ENCODE data around the gene GJD3.

The GJD3 gene

DNA sequence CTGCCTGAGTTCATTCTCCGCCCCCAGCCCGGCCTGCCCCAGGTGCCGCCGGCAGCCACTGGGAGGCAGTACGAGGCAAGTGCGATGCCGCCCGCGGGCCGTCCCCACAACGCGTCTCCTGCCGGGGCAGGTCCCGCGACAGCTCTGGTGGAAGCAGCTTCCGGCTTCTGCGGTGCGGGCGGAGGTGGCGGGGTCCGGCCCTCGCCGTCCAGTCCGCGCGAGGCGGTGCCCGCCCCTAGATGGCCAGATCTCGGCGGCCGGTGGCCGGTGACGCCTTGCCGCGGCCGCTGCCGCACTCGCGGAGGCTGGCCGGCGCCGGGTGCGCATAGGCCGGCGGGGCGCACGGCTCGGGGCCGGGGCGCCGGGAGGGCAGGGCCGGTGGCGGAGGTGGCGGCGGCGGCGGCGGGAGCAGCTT, 1.8 kb downstream of the GJD3 start:
- H3K36me3 ChIP-seq (ENCODE audit: control insufficient read depth, insufficient read depth, low read length) = no peaks in the 10 kb centered on the region
- H3K56ac ChIP-seq (ENCODE audit: low read length) = peak overlapping the region; percentile 86
- H4K5ac ChIP-seq (ENCODE audit: low read length) = no peak overlapping the region
- H3K4me2 ChIP-seq (ENCODE audit: low read length) = peak overlapping the region; percentile 61
- peak overlapping the region; percentile 54 for H3K9ac ChIP-seq (ENCODE audit: low read length)
- no peak overlapping the region for H3K23ac ChIP-seq (ENCODE audit: low read length)
- H2BK15ac ChIP-seq (replicated peaks; ENCODE audit: low read depth) = no peak overlapping the region
- no peak overlapping the region for H3K4ac ChIP-seq (ENCODE audit: low read depth, low read length)
- no peak overlapping the region for H2AK5ac ChIP-seq (ENCODE audit: low read length)
- no peaks in the 10 kb centered on the region for H3K79me1 ChIP-seq (ENCODE audit: low read length)
- no peak overlapping the region for H4K8ac ChIP-seq (ENCODE audit: low read depth, low read length)
- WGBS (ENCODE audit: extremely low coverage, insufficient coverage, low lambda C conversion rate) = no CpG with 5 or more reads among the region's 58 CpGs
- no peak overlapping the region for H3K27ac ChIP-seq (ENCODE audit: low read depth, low read length)
- no peaks in the 10 kb centered on the region for H3K79me2 ChIP-seq (ENCODE audit: control insufficient read depth, insufficient read depth, low read length)
- no peak overlapping the region for H3K18ac ChIP-seq (ENCODE audit: low read length)
- H2BK120ac ChIP-seq (ENCODE audit: low read depth, low read length) = no peak overlapping the region
- H3K4me1 ChIP-seq (ENCODE audit: control insufficient read depth, low read depth, low read length) = no peaks in the 10 kb centered on the region
- peak; percentile 91 for DNase-seq
- H3K4me3 ChIP-seq (ENCODE audit: low read length) = no peak overlapping the region
- peaks cover 4% of the 10 kb centered on the region for H3K27me3 ChIP-seq (ENCODE audit: insufficient read depth, low read length, poor library complexity)
- H2BK5ac ChIP-seq (ENCODE audit: low read length) = no peak overlapping the region

DNA sequence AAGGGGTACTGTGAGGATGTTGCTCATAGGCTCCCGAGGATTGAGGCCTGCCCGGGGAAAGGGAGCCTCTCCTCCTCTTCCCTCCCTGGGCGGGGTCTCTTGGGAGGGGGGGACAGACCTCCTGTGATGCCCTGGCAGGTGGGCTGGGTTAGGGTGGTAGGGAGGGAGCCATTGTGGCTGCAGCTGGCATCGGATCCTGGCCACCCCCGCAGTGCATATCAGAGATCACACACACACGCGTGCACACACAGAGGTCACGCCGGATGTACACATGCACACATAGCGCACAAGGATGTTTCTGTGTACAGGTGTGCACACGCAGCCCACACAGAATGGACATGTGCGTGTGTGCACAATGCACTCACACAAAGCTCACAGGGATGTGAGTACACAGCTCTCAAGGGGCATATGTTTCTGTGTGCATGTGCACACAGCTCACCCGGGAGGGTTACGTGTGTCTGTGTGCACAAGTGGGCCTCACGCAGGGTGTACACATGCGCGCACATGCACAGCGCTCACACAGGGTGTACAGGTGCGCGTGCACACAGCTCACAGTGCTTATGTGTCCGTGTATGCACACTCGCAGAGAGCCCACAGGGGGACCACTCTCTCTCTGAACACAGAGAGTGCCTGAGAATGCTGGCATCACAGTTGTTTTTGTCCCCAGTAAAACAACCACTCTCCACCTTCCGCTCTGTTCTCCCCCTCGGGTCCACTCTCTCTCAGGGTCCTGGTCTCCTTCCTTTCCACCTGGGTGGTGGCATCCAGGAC, 2.4 kb downstream of the GJD3 start:
- Histone ChIP-seq H3K4ac (ENCODE audit: low read depth, low read length) (no peak overlapping the region), H2BK5ac (ENCODE audit: low read length) (no peak overlapping the region), H2BK120ac (ENCODE audit: low read depth, low read length) (no peak overlapping the region), H2BK15ac (replicated peaks; ENCODE audit: low read depth) (no peak overlapping the region), H3K23ac (ENCODE audit: low read length) (no peak overlapping the region), H3K27ac (ENCODE audit: low read depth, low read length) (no peak overlapping the region), H3K36me3 (ENCODE audit: control insufficient read depth, insufficient read depth, low read length) (no peaks in the 10 kb centered on the region), H3K4me3 (ENCODE audit: low read length) (no peak overlapping the region), H3K18ac (ENCODE audit: low read length) (no peak overlapping the region), H3K4me2 (ENCODE audit: low read length) (no peak overlapping the region), H4K8ac (ENCODE audit: low read depth, low read length) (no peak overlapping the region), H2AK5ac (ENCODE audit: low read length) (no peak overlapping the region), H4K5ac (ENCODE audit: low read length) (no peak overlapping the region), H3K79me2 (ENCODE audit: control insufficient read depth, insufficient read depth, low read length) (no peaks in the 10 kb centered on the region), H3K79me1 (ENCODE audit: low read length) (no peaks in the 10 kb centered on the region), H3K9ac (ENCODE audit: low read length) (no peak overlapping the region), H3K56ac (ENCODE audit: low read length) (no peak overlapping the region), H3K27me3 (ENCODE audit: insufficient read depth, low read length, poor library complexity) (peaks cover 4% of the 10 kb centered on the region), H3K4me1 (ENCODE audit: control insufficient read depth, low read depth, low read length) (no peaks in the 10 kb centered on the region)
- WGBS (ENCODE audit: extremely low coverage, insufficient coverage, low lambda C conversion rate) = no CpG with 5 or more reads among the region's 24 CpGs
- DNase-seq = no peak

DNA sequence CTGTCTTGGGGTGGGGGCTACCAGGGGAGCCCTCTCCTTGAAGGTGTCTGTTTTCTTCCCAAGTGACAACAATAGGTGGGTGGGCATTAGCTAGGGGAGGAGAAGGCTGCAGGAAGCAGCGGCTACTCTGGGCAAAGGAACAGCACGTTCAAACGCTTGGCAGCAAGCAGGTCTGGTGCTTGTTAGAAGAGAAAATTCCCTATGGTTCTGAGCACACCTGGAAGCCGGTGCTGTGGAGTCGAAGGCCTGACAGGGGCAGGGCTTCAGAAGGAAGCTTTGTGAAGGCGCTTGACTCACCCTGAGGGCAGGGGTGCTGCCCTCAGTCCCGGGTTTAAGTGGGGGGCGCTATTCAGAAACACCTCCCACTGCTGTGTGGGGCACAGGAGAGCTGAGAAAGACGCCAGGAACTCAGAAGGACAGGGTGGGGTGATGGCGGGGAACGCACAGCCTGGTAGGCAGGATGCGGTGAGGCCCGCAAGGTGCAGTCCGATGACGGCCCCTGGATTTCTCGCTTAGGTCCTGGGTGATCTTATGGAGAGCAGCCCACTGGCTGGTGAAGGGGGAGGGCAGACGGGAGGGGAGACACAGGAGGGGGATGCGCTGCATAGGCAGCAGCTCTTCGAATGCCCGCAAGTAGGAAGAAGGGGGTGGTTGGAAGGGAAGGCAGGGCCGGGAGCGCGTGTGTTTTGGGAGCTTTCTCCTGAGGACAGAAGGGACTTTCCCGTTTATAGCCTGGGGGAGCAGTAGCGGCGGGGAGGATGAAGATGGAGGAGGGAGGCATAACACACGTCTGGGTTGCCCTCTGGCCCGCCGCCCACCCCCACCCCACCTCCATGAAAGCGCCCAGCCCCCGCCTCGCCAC, 3.2 kb downstream of the GJD3 start:
- Histone ChIP-seq H3K4me2 (ENCODE audit: low read length) (no peak overlapping the region), H2BK5ac (ENCODE audit: low read length) (no peak overlapping the region), H3K79me1 (ENCODE audit: low read length) (no peaks in the 10 kb centered on the region), H3K23ac (ENCODE audit: low read length) (no peak overlapping the region), H3K36me3 (ENCODE audit: control insufficient read depth, insufficient read depth, low read length) (no peaks in the 10 kb centered on the region), H4K8ac (ENCODE audit: low read depth, low read length) (no peak overlapping the region), H4K5ac (ENCODE audit: low read length) (no peak overlapping the region), H3K18ac (ENCODE audit: low read length) (no peak overlapping the region), H3K9ac (ENCODE audit: low read length) (no peak overlapping the region), H3K79me2 (ENCODE audit: control insufficient read depth, insufficient read depth, low read length) (no peaks in the 10 kb centered on the region), H2BK120ac (ENCODE audit: low read depth, low read length) (no peak overlapping the region), H3K4me3 (ENCODE audit: low read length) (no peak overlapping the region), H3K27ac (ENCODE audit: low read depth, low read length) (no peak overlapping the region), H3K27me3 (ENCODE audit: insufficient read depth, low read length, poor library complexity) (peaks cover 4% of the 10 kb centered on the region), H3K4ac (ENCODE audit: low read depth, low read length) (no peak overlapping the region), H3K4me1 (ENCODE audit: control insufficient read depth, low read depth, low read length) (no peaks in the 10 kb centered on the region), H2AK5ac (ENCODE audit: low read length) (no peak overlapping the region), H3K56ac (ENCODE audit: low read length) (peak overlapping the region; percentile 34), H2BK15ac (replicated peaks; ENCODE audit: low read depth) (no peak overlapping the region)
- no CpG with 5 or more reads among the region's 32 CpGs for WGBS (ENCODE audit: extremely low coverage, insufficient coverage, low lambda C conversion rate)
- DNase-seq = no peak

DNA sequence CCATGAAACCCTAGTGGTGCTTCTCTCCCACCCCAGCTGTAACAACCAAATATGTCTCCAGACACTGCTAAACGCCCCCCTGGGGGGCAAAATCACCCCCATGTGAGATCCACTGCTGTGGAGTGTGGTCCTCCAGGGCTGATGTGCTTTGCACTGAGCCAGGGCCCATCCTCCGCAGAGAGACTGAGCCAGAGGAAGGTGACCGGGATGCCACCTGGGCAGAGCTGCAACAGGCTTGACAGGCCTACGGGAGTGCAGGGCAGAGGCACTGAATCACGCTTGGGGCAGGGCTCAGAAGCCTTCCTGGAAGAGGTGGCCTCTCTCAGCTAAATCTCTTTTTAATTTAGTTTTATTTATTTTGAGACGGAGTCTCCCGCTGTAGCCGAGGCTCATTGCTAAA, 4.4 kb downstream of the GJD3 start:
- Histone ChIP-seq H4K5ac (ENCODE audit: low read length) (no peak overlapping the region), H3K4me3 (ENCODE audit: low read length) (no peak overlapping the region), H3K79me2 (ENCODE audit: control insufficient read depth, insufficient read depth, low read length) (no peaks in the 10 kb centered on the region), H4K8ac (ENCODE audit: low read depth, low read length) (no peak overlapping the region), H3K23ac (ENCODE audit: low read length) (no peak overlapping the region), H3K9ac (ENCODE audit: low read length) (no peak overlapping the region), H2BK5ac (ENCODE audit: low read length) (no peak overlapping the region), H3K4me1 (ENCODE audit: control insufficient read depth, low read depth, low read length) (no peaks in the 10 kb centered on the region), H2BK120ac (ENCODE audit: low read depth, low read length) (no peak overlapping the region), H3K18ac (ENCODE audit: low read length) (no peak overlapping the region), H3K4me2 (ENCODE audit: low read length) (no peak overlapping the region), H3K36me3 (ENCODE audit: control insufficient read depth, insufficient read depth, low read length) (no peaks in the 10 kb centered on the region), H3K27ac (ENCODE audit: low read depth, low read length) (no peak overlapping the region), H3K4ac (ENCODE audit: low read depth, low read length) (no peak overlapping the region), H3K56ac (ENCODE audit: low read length) (no peak overlapping the region), H3K27me3 (ENCODE audit: insufficient read depth, low read length, poor library complexity) (peaks cover 4% of the 10 kb centered on the region), H3K79me1 (ENCODE audit: low read length) (no peaks in the 10 kb centered on the region), H2BK15ac (replicated peaks; ENCODE audit: low read depth) (no peak overlapping the region), H2AK5ac (ENCODE audit: low read length) (no peak overlapping the region)
- no peak for DNase-seq
- WGBS (ENCODE audit: extremely low coverage, insufficient coverage, low lambda C conversion rate) = no CpG with 5 or more reads among the region's 8 CpGs

DNA sequence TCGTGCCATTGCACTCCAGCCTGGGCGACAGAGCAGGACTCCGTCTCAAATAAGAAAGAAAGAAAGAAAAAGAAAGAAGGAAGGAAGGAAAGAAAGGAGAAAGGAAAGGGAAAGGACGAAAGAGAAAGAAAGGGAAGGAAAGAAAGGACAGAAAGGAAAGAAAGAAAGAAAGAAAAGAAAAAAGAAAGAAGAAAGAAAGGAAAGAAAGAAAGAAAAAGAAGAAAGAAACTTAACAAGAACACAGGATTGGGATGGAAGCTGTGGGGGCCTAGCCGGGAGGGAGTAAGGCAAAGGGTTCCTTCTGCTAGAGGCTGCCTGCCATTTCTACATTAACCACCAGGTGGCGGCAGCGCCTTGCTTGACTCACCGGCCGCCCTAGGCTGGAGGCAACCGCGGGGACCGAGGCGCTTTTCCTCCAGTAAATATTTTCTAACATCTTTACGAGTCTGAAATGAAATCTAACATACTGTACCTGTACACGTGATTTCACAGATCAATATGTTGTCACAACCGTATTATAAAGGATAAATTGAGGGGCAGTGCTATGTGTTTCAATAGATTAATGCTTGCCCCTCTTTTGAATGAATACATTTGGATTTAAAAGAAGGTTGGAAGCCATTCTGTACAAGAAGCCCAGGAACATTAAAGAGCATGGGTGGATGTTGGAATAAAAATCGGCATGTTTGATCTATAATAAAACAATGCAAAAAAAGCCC, 6.1 kb downstream of the GJD3 start:
- H3K79me2 ChIP-seq (ENCODE audit: control insufficient read depth, insufficient read depth, low read length) = no peaks in the 10 kb centered on the region
- no peaks in the 10 kb centered on the region for H3K27me3 ChIP-seq (ENCODE audit: insufficient read depth, low read length, poor library complexity)
- H3K36me3 ChIP-seq (ENCODE audit: control insufficient read depth, insufficient read depth, low read length) = no peaks in the 10 kb centered on the region
- no peak overlapping the region for H2BK5ac ChIP-seq (ENCODE audit: low read length)
- no peak overlapping the region for H3K56ac ChIP-seq (ENCODE audit: low read length)
- no peak overlapping the region for H2AK5ac ChIP-seq (ENCODE audit: low read length)
- H3K27ac ChIP-seq (ENCODE audit: low read depth, low read length) = no peak overlapping the region
- DNase-seq = peak; percentile 85
- H3K23ac ChIP-seq (ENCODE audit: low read length) = no peak overlapping the region
- no CpG with 5 or more reads among the region's 17 CpGs for WGBS (ENCODE audit: extremely low coverage, insufficient coverage, low lambda C conversion rate)
- H2BK15ac ChIP-seq (replicated peaks; ENCODE audit: low read depth) = no peak overlapping the region
- H4K8ac ChIP-seq (ENCODE audit: low read depth, low read length) = no peak overlapping the region
- H3K18ac ChIP-seq (ENCODE audit: low read length) = no peak overlapping the region
- no peak overlapping the region for H4K5ac ChIP-seq (ENCODE audit: low read length)
- H3K4me1 ChIP-seq (ENCODE audit: control insufficient read depth, low read depth, low read length) = no peaks in the 10 kb centered on the region
- no peak overlapping the region for H3K4ac ChIP-seq (ENCODE audit: low read depth, low read length)
- no peak overlapping the region for H3K4me3 ChIP-seq (ENCODE audit: low read length)
- H3K4me2 ChIP-seq (ENCODE audit: low read length) = no peak overlapping the region
- H2BK120ac ChIP-seq (ENCODE audit: low read depth, low read length) = no peak overlapping the region
- no peak overlapping the region for H3K9ac ChIP-seq (ENCODE audit: low read length)
- H3K79me1 ChIP-seq (ENCODE audit: low read length) = no peaks in the 10 kb centered on the region

Measured in mesendoderm (in vitro differentiated cells).